ENCODE results near the gene MARK1. TPM values are rescaled to one million over a fixed set of nuclear protein-coding genes. Genes with fewer than 3 reads are reported as not detected.

The MARK1 gene
- total RNA-seq, 4 donors from 2014 or later: 3.2 to 14.9 (median 11.0) TPM

DNA sequence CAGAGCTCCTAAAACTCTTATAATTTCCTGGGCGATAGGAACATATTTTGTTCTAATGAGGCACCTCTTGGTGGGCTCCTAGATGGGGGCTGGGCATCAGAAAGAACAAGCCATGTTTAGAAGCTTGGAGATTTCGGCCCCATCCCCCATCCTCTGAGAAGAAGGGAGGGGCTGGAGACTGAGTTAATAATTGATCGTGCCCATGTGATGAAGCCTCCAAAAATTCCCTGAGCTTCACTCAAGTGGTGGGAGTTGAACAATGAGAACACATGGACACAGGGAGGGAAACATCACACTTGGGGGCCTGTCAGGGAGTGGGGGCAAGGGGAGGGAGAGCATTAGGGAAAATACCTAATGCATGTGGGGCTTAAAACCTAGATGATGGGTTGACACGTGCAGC lies 180.3 kb downstream of the MARK1 start:
- no peak overlapping the region for H3K27ac ChIP-seq
- H3K9me3 ChIP-seq: no peaks in the 10 kb centered on the region
- H3K36me3 ChIP-seq: no peaks in the 10 kb centered on the region
- DNase-seq: no peak
- intact Hi-C loops (cut with DNase I; ENCODE audit: low total_unique reads): no loop called here
- no peaks in the 10 kb centered on the region for H3K27me3 ChIP-seq
- no peak overlapping the region for H3K4me3 ChIP-seq
- TF ChIP-seq, protein P1, sequence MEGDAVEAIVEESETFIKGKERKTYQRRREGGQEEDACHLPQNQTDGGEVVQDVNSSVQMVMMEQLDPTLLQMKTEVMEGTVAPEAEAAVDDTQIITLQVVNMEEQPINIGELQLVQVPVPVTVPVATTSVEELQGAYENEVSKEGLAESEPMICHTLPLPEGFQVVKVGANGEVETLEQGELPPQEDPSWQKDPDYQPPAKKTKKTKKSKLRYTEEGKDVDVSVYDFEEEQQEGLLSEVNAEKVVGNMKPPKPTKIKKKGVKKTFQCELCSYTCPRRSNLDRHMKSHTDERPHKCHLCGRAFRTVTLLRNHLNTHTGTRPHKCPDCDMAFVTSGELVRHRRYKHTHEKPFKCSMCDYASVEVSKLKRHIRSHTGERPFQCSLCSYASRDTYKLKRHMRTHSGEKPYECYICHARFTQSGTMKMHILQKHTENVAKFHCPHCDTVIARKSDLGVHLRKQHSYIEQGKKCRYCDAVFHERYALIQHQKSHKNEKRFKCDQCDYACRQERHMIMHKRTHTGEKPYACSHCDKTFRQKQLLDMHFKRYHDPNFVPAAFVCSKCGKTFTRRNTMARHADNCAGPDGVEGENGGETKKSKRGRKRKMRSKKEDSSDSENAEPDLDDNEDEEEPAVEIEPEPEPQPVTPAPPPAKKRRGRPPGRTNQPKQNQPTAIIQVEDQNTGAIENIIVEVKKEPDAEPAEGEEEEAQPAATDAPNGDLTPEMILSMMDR (IDR thresholded peaks at IDR 0.05): no peak
- no peaks in the 10 kb centered on the region for H3K4me1 ChIP-seq

DNA sequence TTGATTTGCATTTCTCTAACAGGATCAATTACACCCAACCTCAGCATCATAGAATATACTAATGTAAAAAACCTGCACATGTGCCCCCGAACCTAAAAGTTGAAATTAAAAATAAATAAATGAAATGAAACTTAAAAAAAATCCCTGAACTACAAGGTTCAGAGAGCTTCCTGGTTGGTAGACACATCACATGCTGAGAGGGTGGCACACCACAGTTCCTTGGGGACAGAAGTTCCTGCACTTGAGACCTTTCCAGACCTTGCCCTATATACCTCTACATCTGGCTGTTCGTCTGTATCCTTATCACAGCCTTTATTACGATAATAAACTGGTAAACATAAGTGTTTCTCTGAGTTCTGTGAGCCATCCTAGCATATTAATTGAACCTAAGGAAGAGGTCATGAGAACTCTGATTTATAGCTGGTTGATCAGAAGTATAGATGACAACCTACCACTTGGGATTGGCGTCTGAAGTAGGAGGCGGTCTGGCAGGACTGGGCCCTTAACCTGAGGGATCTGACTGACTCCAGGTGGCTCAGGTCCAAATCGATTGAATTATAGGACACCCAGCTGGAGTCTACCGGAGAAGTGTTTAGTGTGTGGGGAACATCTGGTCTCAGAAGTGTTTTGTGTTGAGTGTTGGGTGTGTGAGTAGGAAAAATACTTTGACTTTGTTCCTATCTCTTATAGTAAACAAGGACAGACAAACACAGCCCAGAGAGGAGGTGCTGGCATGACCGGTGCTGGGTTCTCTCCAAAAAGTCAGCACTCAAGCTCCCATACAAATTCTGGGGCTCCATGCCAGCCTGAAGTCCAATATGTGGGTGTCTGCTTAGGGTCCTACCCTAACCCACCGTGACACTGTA lies 181.2 kb downstream of the MARK1 start:
- Histone ChIP-seq H3K4me3 (no peak overlapping the region), H3K9me3 (no peaks in the 10 kb centered on the region), H3K27ac (no peak overlapping the region), H3K36me3 (no peaks in the 10 kb centered on the region), H3K27me3 (no peaks in the 10 kb centered on the region), H3K4me1 (no peaks in the 10 kb centered on the region)
- intact Hi-C loops (cut with DNase I; ENCODE audit: low total_unique reads): no loop called here
- DNase-seq: no peak
- TF ChIP-seq POLR2A (IDR thresholded peaks at IDR 0.05): no peak
- TF ChIP-seq, protein P1 (IDR thresholded peaks at IDR 0.05): no peak

DNA sequence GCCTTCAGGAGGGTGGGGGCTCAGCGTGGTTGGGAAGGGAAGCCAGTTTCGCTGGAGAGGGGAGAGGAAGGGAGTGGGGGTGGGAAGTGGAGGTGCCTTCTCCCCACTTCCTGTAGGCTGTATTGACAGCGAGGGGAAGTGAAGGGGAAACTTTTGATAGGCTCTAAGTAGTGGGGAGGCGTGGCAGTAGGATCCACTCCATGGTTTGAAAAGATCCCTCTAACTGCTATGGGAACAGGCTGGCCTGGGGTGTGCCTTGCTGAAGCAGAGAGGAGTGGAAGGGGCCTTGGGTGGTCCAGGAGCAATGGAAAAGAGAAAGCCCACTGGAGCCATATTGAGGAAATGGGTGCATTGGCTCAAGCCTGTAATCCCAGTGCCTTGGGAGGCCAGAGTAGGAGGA lies 182.4 kb downstream of the MARK1 start:
- no peaks in the 10 kb centered on the region for H3K27me3 ChIP-seq
- no peaks in the 10 kb centered on the region for H3K4me1 ChIP-seq
- H3K4me3 ChIP-seq: no peak overlapping the region
- H3K27ac ChIP-seq: no peak overlapping the region
- no peaks in the 10 kb centered on the region for H3K36me3 ChIP-seq
- intact Hi-C loops (cut with DNase I; ENCODE audit: low total_unique reads): no loop called here
- DNase-seq: no peak
- TF ChIP-seq POLR2A (IDR thresholded peaks at IDR 0.05): no peak
- TF ChIP-seq, protein P1 (IDR thresholded peaks at IDR 0.05): no peak
- no peaks in the 10 kb centered on the region for H3K9me3 ChIP-seq

DNA sequence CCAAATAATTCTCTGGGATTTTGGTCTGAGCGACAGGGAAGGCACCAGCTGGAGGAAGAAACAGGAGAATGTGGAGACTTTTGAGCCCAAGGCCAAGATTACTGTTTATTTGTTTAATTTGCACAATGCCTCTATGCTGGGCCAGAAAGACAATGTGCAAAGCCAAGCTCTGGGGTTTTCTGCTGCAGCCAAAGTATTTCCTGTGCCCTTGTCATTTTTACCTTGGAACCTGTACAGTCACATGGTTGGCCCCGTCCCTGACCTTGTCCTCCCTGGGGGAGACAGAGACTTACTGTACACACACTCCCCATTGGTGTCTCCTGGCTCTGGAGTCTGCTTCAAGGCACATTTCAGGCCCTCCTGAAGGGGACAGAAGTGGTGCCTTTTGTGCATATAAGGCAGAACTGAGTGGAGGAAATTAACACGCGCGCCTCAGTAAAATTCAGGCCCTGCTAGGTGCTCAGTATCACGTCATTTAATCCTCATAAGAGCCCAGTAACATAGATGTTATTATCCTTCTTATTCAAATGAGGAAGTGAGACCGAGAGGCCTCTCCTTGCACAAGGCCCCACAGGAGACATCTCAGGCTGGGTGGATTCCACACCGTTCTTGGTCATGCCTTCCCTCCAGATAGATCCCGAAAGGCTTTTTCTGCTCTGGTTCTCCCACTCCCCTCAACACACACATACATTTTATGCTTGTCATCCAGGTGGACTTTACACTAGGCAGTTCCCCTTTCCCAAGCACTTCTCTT lies 183.3 kb downstream of the MARK1 start:
- intact Hi-C loops (cut with DNase I; ENCODE audit: low total_unique reads): no loop called here
- H3K9me3 ChIP-seq: no peaks in the 10 kb centered on the region
- DNase-seq: no peak
- H3K4me3 ChIP-seq: no peak overlapping the region
- no peaks in the 10 kb centered on the region for H3K4me1 ChIP-seq
- no peaks in the 10 kb centered on the region for H3K27me3 ChIP-seq
- TF ChIP-seq POLR2A (IDR thresholded peaks at IDR 0.05): no peak
- TF ChIP-seq, protein P1 (IDR thresholded peaks at IDR 0.05): no peak
- H3K27ac ChIP-seq: no peak overlapping the region
- no peaks in the 10 kb centered on the region for H3K36me3 ChIP-seq

Small RNA genes within 50 kb of the gene (small RNA-seq; reads per million reads assigned to genes)
- gene RN7SL464P: not detected

Other genes with a start within 250 kb of the MARK1 start
- 10 to 100 TPM in 3 of 4 donors, 1 to 10 TPM in 1; 7.1 to 28.0 (median 12.9) TPM for gene C1orf115, start 162.2 kb downstream of the MARK1 start, total RNA-seq
- gene MTARC2, start 220.2 kb downstream of the MARK1 start, total RNA-seq: 10 to 100 TPM in 1 of 4 donors, 1 to 10 TPM in 3; 1.5 to 24.6 (median 6.8) TPM